ACC112 (cell line): ENCODE results near the gene MCEMP1.

ENCODE experiments used
- H2AFZ ChIP-seq: fragments of 200-600 bp; sonication (generic); one replicate; pipeline ENCODE4 v1.6.0; 2017; ENCODE audit warnings: antibody characterized with exemption, low read length; ENCODE audit not compliant: unreplicated experiment
- H3K27ac ChIP-seq: fragments of 200-600 bp; sonication (generic); 2 replicates; pipeline ENCODE4 v1.5.1; 2014; ENCODE audit warnings: low read depth, mild to moderate bottlenecking, antibody characterized with exemption, low read length, moderate library complexity
- H3K27me3 ChIP-seq: fragments of 200-600 bp; sonication (generic); 2 replicates; pipeline ENCODE4 v1.6.1; 2014; ENCODE audit warnings: mild to moderate bottlenecking, antibody characterized with exemption, low read length, moderate library complexity, mixed read lengths; ENCODE audit not compliant: insufficient read depth
- H3K36me3 ChIP-seq: fragments of 200-600 bp; sonication (generic); 2 replicates; pipeline ENCODE4 v1.6.1; 2016; ENCODE audit warnings: mild to moderate bottlenecking, antibody characterized with exemption, low read length, moderate library complexity, mixed read lengths; ENCODE audit not compliant: insufficient read depth
- H3K4me1 ChIP-seq: fragments of 200-600 bp; sonication (generic); one replicate; pipeline ENCODE4 v1.6.1; 2016; ENCODE audit warnings: low read length, mixed read lengths; ENCODE audit not compliant: insufficient read depth, unreplicated experiment, control insufficient read depth
- H3K4me3 ChIP-seq: fragments of 200-600 bp; sonication (generic); 2 replicates; pipeline ENCODE4 v1.5.1; 2014; ENCODE audit warnings: mild to moderate bottlenecking, low read depth, low read length
- H3K79me2 ChIP-seq: fragments of 200-600 bp; sonication (generic); one replicate; pipeline ENCODE4 v1.6.0; 2016; ENCODE audit warnings: low read length; ENCODE audit not compliant: control insufficient read depth, unreplicated experiment, insufficient read depth

MCEMP1 gene

GRCh38 chr19:7699003-7699402 lies 22.1 kb downstream of the MCEMP1 start:
- Histone ChIP-seq H3K27me3 (peaks cover 20% of the 10 kb centered on the region), H3K79me2 (no peaks in the 10 kb centered on the region), H3K27ac (no peak overlapping the region), H3K4me1 (no peaks in the 10 kb centered on the region), H3K4me3 (no peak overlapping the region), H3K36me3 (no peaks in the 10 kb centered on the region), H2AFZ (no peak overlapping the region)

GRCh38 chr19:7699417-7700401 lies 22.8 kb downstream of the MCEMP1 start:
- Histone ChIP-seq H3K4me3 (no peak overlapping the region), H2AFZ (no peak overlapping the region), H3K4me1 (no peaks in the 10 kb centered on the region), H3K79me2 (no peaks in the 10 kb centered on the region), H3K27me3 (peaks cover 20% of the 10 kb centered on the region), H3K27ac (no peak overlapping the region), H3K36me3 (no peaks in the 10 kb centered on the region)

GRCh38 chr19:7701049-7701653 lies 24.3 kb downstream of the MCEMP1 start:
- Histone ChIP-seq H3K36me3 (no peaks in the 10 kb centered on the region), H3K27me3 (peaks cover 20% of the 10 kb centered on the region), H3K4me1 (no peaks in the 10 kb centered on the region), H3K27ac (no peak overlapping the region), H3K79me2 (no peaks in the 10 kb centered on the region), H2AFZ (no peak overlapping the region), H3K4me3 (no peak overlapping the region)

- H3K27ac ChIP-seq, result no peak within 1 kb of the TSS
- no peak within 1 kb of the TSS for H3K4me3 ChIP-seq
- H3K79me2 ChIP-seq, result no peaks in the 10 kb centered on the region
- no peak within 1 kb of the TSS for H2AFZ ChIP-seq
- no peaks in the 10 kb centered on the region for H3K36me3 ChIP-seq
- H3K27me3 ChIP-seq, result peaks cover 20% of the 10 kb centered on the region
- H3K4me1 ChIP-seq, result no peaks in the 10 kb centered on the region
These were observed 25.0 kb downstream of the MCEMP1 start, which contains the start of gene FCER2 for GRCh38 chr19:7701654-7702457. TSS of gene FCER2 (minus strand) at chr19:7702131. CDS start at chr19:7699760, 2,371 bp downstream.

GRCh38 chr19:7703332-7703731 lies 26.4 kb downstream of the MCEMP1 start:
- Histone ChIP-seq H3K27me3 (peaks cover 5% of the 10 kb centered on the region; the same call in 1 of the 2 replicates), H3K36me3 (no peaks in the 10 kb centered on the region), H3K4me1 (no peaks in the 10 kb centered on the region), H2AFZ (no peak overlapping the region), H3K27ac (no peak overlapping the region), H3K4me3 (no peak overlapping the region), H3K79me2 (no peaks in the 10 kb centered on the region)

- Histone ChIP-seq H3K79me2 (no peaks in the 10 kb centered on the region), H3K36me3 (no peaks in the 10 kb centered on the region), H3K4me1 (no peaks in the 10 kb centered on the region), H3K27ac (no peak overlapping the region), H3K27me3 (no peaks in the 10 kb centered on the region), H2AFZ (no peak overlapping the region), H3K4me3 (no peak overlapping the region)
These were observed 27.6 kb downstream of the MCEMP1 start for GRCh38 chr19:7704280-7705060.

- no peaks in the 10 kb centered on the region for H3K4me1 ChIP-seq
- no peaks in the 10 kb centered on the region for H3K36me3 ChIP-seq
- H3K79me2 ChIP-seq, result no peaks in the 10 kb centered on the region
- H2AFZ ChIP-seq, result no peak overlapping the region
- H3K4me3 ChIP-seq, result no peak overlapping the region
- H3K27ac ChIP-seq, result no peak overlapping the region
- H3K27me3 ChIP-seq, result no peaks in the 10 kb centered on the region
These were observed 28.7 kb downstream of the MCEMP1 start for GRCh38 chr19:7705387-7706187.

GRCh38 chr19:7706188-7706954 lies 29.5 kb downstream of the MCEMP1 start:
- Histone ChIP-seq H3K4me1 (no peaks in the 10 kb centered on the region), H2AFZ (no peak overlapping the region), H3K27me3 (no peaks in the 10 kb centered on the region), H3K27ac (no peak overlapping the region), H3K4me3 (no peak overlapping the region), H3K36me3 (no peaks in the 10 kb centered on the region), H3K79me2 (no peaks in the 10 kb centered on the region)

- Histone ChIP-seq H3K27ac (no peak overlapping the region), H3K79me2 (no peaks in the 10 kb centered on the region), H3K36me3 (no peaks in the 10 kb centered on the region), H3K4me1 (no peaks in the 10 kb centered on the region), H3K4me3 (no peak overlapping the region), H3K27me3 (no peaks in the 10 kb centered on the region), H2AFZ (no peak overlapping the region)
These were observed 30.1 kb downstream of the MCEMP1 start for GRCh38 chr19:7706955-7707456.
